Measurements from ENCODE around the gene ARHGAP29.

Gene ARHGAP29

GRCh38 chr1:94231746-94232145 lies 5.6 kb downstream of the ARHGAP29 start:
- no peak overlapping the region for H3K4me2 ChIP-seq (ENCODE audit: low read depth, low read length)
- H2AFZ ChIP-seq (ENCODE audit: low read length): no peak overlapping the region
- H4K20me1 ChIP-seq (ENCODE audit: insufficient read depth, low read length): no peaks in the 10 kb centered on the region
- H3K27ac ChIP-seq (ENCODE audit: low read length): no peak overlapping the region
- peaks cover 17% of the 10 kb centered on the region for H3K27me3 ChIP-seq (replicated peaks; ENCODE audit: insufficient read depth, low read length)
- H3K4me3 ChIP-seq (ENCODE audit: low read length): no peak overlapping the region
- no peak overlapping the region for H3K9ac ChIP-seq (ENCODE audit: low read length)
- H3K9me3 ChIP-seq (replicated peaks; ENCODE audit: insufficient read depth, low read length): no peaks in the 10 kb centered on the region
- no peaks in the 10 kb centered on the region for H3K4me1 ChIP-seq (ENCODE audit: low read length)
- DNase-seq: no peak
- no peak for TF ChIP-seq EZH2phosphoT487 (IDR thresholded peaks at IDR 0.05; ENCODE audit: low read length)
- TF ChIP-seq EZH2 (optimal IDR thresholded peaks at IDR 0.05; ENCODE audit: low read depth, low read length): no peak
- TF ChIP-seq, protein P1, sequence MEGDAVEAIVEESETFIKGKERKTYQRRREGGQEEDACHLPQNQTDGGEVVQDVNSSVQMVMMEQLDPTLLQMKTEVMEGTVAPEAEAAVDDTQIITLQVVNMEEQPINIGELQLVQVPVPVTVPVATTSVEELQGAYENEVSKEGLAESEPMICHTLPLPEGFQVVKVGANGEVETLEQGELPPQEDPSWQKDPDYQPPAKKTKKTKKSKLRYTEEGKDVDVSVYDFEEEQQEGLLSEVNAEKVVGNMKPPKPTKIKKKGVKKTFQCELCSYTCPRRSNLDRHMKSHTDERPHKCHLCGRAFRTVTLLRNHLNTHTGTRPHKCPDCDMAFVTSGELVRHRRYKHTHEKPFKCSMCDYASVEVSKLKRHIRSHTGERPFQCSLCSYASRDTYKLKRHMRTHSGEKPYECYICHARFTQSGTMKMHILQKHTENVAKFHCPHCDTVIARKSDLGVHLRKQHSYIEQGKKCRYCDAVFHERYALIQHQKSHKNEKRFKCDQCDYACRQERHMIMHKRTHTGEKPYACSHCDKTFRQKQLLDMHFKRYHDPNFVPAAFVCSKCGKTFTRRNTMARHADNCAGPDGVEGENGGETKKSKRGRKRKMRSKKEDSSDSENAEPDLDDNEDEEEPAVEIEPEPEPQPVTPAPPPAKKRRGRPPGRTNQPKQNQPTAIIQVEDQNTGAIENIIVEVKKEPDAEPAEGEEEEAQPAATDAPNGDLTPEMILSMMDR (IDR thresholded peaks at IDR 0.05; ENCODE audit: low read length): no peak
- no peaks in the 10 kb centered on the region for H3K79me2 ChIP-seq (ENCODE audit: low read length)
- H3F3A ChIP-seq (ENCODE audit: insufficient read depth, low read length): no peaks in the 10 kb centered on the region
- H3K36me3 ChIP-seq (replicated peaks; ENCODE audit: insufficient read depth, low read length): no peaks in the 10 kb centered on the region
- no peaks in the 10 kb centered on the region for H3K9me2 ChIP-seq (replicated peaks; ENCODE audit: insufficient read depth, low read length)

- H2AFZ ChIP-seq (ENCODE audit: low read length): no peak overlapping the region
- H3K27me3 ChIP-seq (replicated peaks; ENCODE audit: insufficient read depth, low read length): peaks cover 9% of the 10 kb centered on the region
- no peaks in the 10 kb centered on the region for H3K79me2 ChIP-seq (ENCODE audit: low read length)
- H3F3A ChIP-seq (ENCODE audit: insufficient read depth, low read length): no peaks in the 10 kb centered on the region
- H3K9me3 ChIP-seq (replicated peaks; ENCODE audit: insufficient read depth, low read length): no peaks in the 10 kb centered on the region
- H3K27ac ChIP-seq (ENCODE audit: low read length): no peak overlapping the region
- H4K20me1 ChIP-seq (ENCODE audit: insufficient read depth, low read length): no peaks in the 10 kb centered on the region
- TF ChIP-seq EZH2 (optimal IDR thresholded peaks at IDR 0.05; ENCODE audit: low read depth, low read length) (no peak), EZH2phosphoT487 (IDR thresholded peaks at IDR 0.05; ENCODE audit: low read length) (no peak)
- TF ChIP-seq, protein P1 (IDR thresholded peaks at IDR 0.05; ENCODE audit: low read length): no peak
- H3K4me2 ChIP-seq (ENCODE audit: low read depth, low read length): no peak overlapping the region
- no peaks in the 10 kb centered on the region for H3K36me3 ChIP-seq (replicated peaks; ENCODE audit: insufficient read depth, low read length)
- no peaks in the 10 kb centered on the region for H3K4me1 ChIP-seq (ENCODE audit: low read length)
- DNase-seq: no peak
- no peak overlapping the region for H3K9ac ChIP-seq (ENCODE audit: low read length)
- H3K4me3 ChIP-seq (ENCODE audit: low read length): no peak overlapping the region
- no peaks in the 10 kb centered on the region for H3K9me2 ChIP-seq (replicated peaks; ENCODE audit: insufficient read depth, low read length)
These were observed 6.5 kb downstream of the ARHGAP29 start for GRCh38 chr1:94230920-94231319.

DNA sequence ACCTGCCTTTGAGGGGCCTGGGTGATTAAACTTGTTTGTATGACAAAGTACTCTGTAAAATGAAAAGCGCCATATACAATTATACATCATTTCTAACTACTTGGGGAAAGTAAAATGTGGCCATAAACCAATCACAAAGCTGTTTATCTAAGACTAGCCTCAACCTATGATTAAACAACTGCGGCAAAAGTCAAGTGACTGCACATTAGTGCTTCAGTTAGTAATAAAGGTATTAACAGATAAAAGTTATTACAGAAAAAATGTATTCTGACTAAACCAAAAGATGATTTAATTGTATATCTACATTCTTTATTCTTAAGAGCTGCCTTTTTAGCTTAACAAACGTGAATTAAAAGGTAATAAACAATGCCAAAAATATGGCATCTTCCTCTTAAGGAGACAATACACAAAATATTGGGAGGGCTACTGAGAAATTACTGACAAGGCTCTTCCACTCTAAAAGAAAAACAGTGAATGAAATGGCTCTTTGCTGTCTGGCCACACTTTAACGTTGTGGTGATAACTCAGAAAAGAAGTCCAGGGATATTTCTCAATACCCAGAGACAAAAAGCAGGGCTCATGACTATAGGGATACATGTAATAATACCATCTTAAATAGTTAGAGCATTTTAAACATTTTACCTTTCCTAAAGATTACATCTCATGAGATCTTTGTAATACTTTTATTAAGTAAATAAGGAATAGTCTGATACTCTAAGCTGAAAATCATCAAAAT lies 8.6 kb downstream of the ARHGAP29 start:
- Histone ChIP-seq H3K79me2 (ENCODE audit: low read length) (no peaks in the 10 kb centered on the region), H3K36me3 (replicated peaks; ENCODE audit: insufficient read depth, low read length) (no peaks in the 10 kb centered on the region)

More for the DNA sequence above, 8.6 kb downstream of the ARHGAP29 start:
- H3K4me2 ChIP-seq (ENCODE audit: low read depth, low read length): no peak overlapping the region
- no peaks in the 10 kb centered on the region for H3K4me1 ChIP-seq (ENCODE audit: low read length)
- no peaks in the 10 kb centered on the region for H4K20me1 ChIP-seq (ENCODE audit: insufficient read depth, low read length)
- DNase-seq: no peak
- no peaks in the 10 kb centered on the region for H3K9me2 ChIP-seq (replicated peaks; ENCODE audit: insufficient read depth, low read length)
- H3K27ac ChIP-seq (ENCODE audit: low read length): no peak overlapping the region
- no peaks in the 10 kb centered on the region for H3K9me3 ChIP-seq (replicated peaks; ENCODE audit: insufficient read depth, low read length)
- TF ChIP-seq, protein P1 (IDR thresholded peaks at IDR 0.05; ENCODE audit: low read length): no peak
- H3F3A ChIP-seq (ENCODE audit: insufficient read depth, low read length): no peaks in the 10 kb centered on the region
- no peak overlapping the region for H3K4me3 ChIP-seq (ENCODE audit: low read length)
- H3K27me3 ChIP-seq (replicated peaks; ENCODE audit: insufficient read depth, low read length): no peaks in the 10 kb centered on the region
- no peak overlapping the region for H3K9ac ChIP-seq (ENCODE audit: low read length)
- H2AFZ ChIP-seq (ENCODE audit: low read length): no peak overlapping the region

All from MM.1S (cell line).